ENCODE data around the gene HLA-DQB1.
A peak's percentile ranks its signal among the peaks of the same experiment; 100 is the strongest.

The HLA-DQB1 gene

GRCh38 chr6:32625137-32625536, 41.3 kb downstream of the HLA-DQB1 start:
- DNase-seq (ENCODE audit: low read depth), result no peak

GRCh38 chr6:32624565-32624964, 41.9 kb downstream of the HLA-DQB1 start:
- no peak for DNase-seq (ENCODE audit: low read depth)

GRCh38 chr6:32623693-32624092, 42.8 kb downstream of the HLA-DQB1 start:
- no peak for DNase-seq (ENCODE audit: low read depth)

GRCh38 chr6:32622545-32623401, 43.7 kb downstream of the HLA-DQB1 start:
- DNase-seq (ENCODE audit: low read depth), result peak; percentile 30

GRCh38 chr6:32621372-32621771, 45.1 kb downstream of the HLA-DQB1 start:
- no peak for DNase-seq (ENCODE audit: low read depth)

- no peak for DNase-seq (ENCODE audit: low read depth)
Measured at GRCh38 chr6:32617751-32618150, 48.7 kb downstream of the HLA-DQB1 start.

GRCh38 chr6:32615885-32616532, 50.4 kb downstream of the HLA-DQB1 start:
- no peak for DNase-seq (ENCODE audit: low read depth)

GRCh38 chr6:32614366-32615081, 51.9 kb downstream of the HLA-DQB1 start:
- DNase-seq (ENCODE audit: low read depth), result no peak

- no peak for DNase-seq (ENCODE audit: low read depth)
Measured at GRCh38 chr6:32613475-32613874, 53.0 kb downstream of the HLA-DQB1 start.

GRCh38 chr6:32610682-32611296, 55.7 kb downstream of the HLA-DQB1 start:
- DNase-seq (ENCODE audit: low read depth), result no peak

GRCh38 chr6:32609731-32610640, 56.5 kb downstream of the HLA-DQB1 start:
- peak; percentile 79 for DNase-seq (ENCODE audit: low read depth)
